HL-60 (cell line): ENCODE results near the gene PRPF6.

ENCODE experiments used
- DNase-seq, 2 experiments: peaks; one replicate each; pipeline ENCODE4 v3.0.0-alpha.2; 2010 to 2020; ENCODE audit warnings: low read depth in 1 of 2, low spot score in 1 of 2
- H3K27ac ChIP-seq: fragments of 250-450 bp; sonication (Bioruptor Pico); replicated peaks from 2 replicates; pipeline ENCODE4 v1.5.1; 2020; ENCODE audit warnings: mild to moderate bottlenecking, moderate library complexity
- H3K27me3 ChIP-seq: fragments of 250-450 bp; sonication (Bioruptor Pico); 2 replicates; pipeline ENCODE4 v1.5.1; 2021; ENCODE audit warnings: mild to moderate bottlenecking, moderate library complexity; ENCODE audit not compliant: insufficient read depth, poor library complexity, severe bottlenecking
- H3K4me3 ChIP-seq: replicated peaks from 2 replicates; pipeline ENCODE4 v1.5.1; 2011; ENCODE audit warnings: mild to moderate bottlenecking, control low read depth, low read length; ENCODE audit not compliant: insufficient read depth
- CTCF ChIP-seq: IDR thresholded peaks from one replicate; pipeline ENCODE4 v1.5.1; 2011; ENCODE audit warnings: low read length, control low read depth, inconsistent platforms; ENCODE audit not compliant: insufficient read depth
- GABPA ChIP-seq: IDR thresholded peaks from 2 replicates; pipeline ENCODE4 v1.6.1; 2012; ENCODE audit warnings: low read depth
- POLR2AphosphoS5 ChIP-seq: IDR thresholded peaks from 2 replicates; pipeline ENCODE4 v1.6.1; 2012; ENCODE audit warnings: low read depth
- REST ChIP-seq: IDR thresholded peaks from 2 replicates; pipeline ENCODE4 v1.6.1; 2012; ENCODE audit warnings: low read depth; ENCODE audit not compliant: insufficient replicate concordance
- SPI1 ChIP-seq: IDR thresholded peaks from 2 replicates; pipeline ENCODE4 v1.6.1; 2012; ENCODE audit warnings: low read depth, mild to moderate bottlenecking, borderline replicate concordance

The PRPF6 gene

GRCh38 chr20:63963784-63964301 is 17.1 kb upstream of the PRPF6 start:
- no peak for DNase-seq
- Histone ChIP-seq H3K27me3 (no peaks in the 10 kb centered on the region), H3K4me3 (no peak overlapping the region), H3K27ac (no peak overlapping the region)
- TF ChIP-seq POLR2AphosphoS5 (no peak), REST (no peak), CTCF (no peak)

- Histone ChIP-seq H3K27ac (no peak overlapping the region), H3K4me3 (no peak overlapping the region), H3K27me3 (no peaks in the 10 kb centered on the region)
- no peak for DNase-seq
- TF ChIP-seq CTCF: no peak
- TF ChIP-seq REST: no peak
- TF ChIP-seq POLR2AphosphoS5: no peak
- no peak for TF ChIP-seq GABPA
- TF ChIP-seq SPI1: no peak
Observed at GRCh38 chr20:63964412-63964811, 16.5 kb upstream of the PRPF6 start.

GRCh38 chr20:63966172-63966943 is 14.6 kb upstream of the PRPF6 start:
- no peaks in the 10 kb centered on the region for H3K27me3 ChIP-seq
- TF ChIP-seq REST: no peak
- no peak for TF ChIP-seq CTCF
- no peak for TF ChIP-seq SPI1
- no peak for TF ChIP-seq POLR2AphosphoS5
- no peak for TF ChIP-seq GABPA
- no peak overlapping the region for H3K27ac ChIP-seq
- H3K4me3 ChIP-seq: no peak overlapping the region
- no peak for DNase-seq
